HG02970 (cell line): ENCODE results near the gene MIEF1.
"Not testable (repeated sequence)": the region's sequence is repeated elsewhere in the genome, so short reads cannot be mapped to it uniquely, and the experiment has no call there.

Experiments
- ATAC-seq: cut with Tn5 transposase; IDR thresholded peaks from one replicate; pipeline ENCODE4 v1.9.1; 2021; ENCODE audit warnings: mild to moderate bottlenecking, moderate library complexity, moderate number of reproducible peaks; ENCODE audit not compliant: unreplicated experiment, low FRiP score

Gene MIEF1

GRCh38 chr22:39489094-39490068 lies 12.7 kb upstream of the MIEF1 start:
- no peak for ATAC-seq

GRCh38 chr22:39490135-39490798 lies 11.8 kb upstream of the MIEF1 start:
- no peak for ATAC-seq

GRCh38 chr22:39490966-39491680 lies 11.0 kb upstream of the MIEF1 start:
- no peak for ATAC-seq

GRCh38 chr22:39491696-39492095 lies 10.4 kb upstream of the MIEF1 start:
- ATAC-seq = no peak

- no peak for ATAC-seq
These were observed 9.9 kb upstream of the MIEF1 start for GRCh38 chr22:39492186-39492585.

- no peak for ATAC-seq
These were observed 8.3 kb upstream of the MIEF1 start for GRCh38 chr22:39493759-39494158.

- no peak for ATAC-seq
These were observed 7.5 kb upstream of the MIEF1 start for GRCh38 chr22:39494471-39495120.

GRCh38 chr22:39496131-39496838 lies 5.8 kb upstream of the MIEF1 start:
- ATAC-seq = no peak

GRCh38 chr22:39497429-39497828 lies 4.7 kb upstream of the MIEF1 start:
- no peak for ATAC-seq

- ATAC-seq = no peak
These were observed 3.7 kb upstream of the MIEF1 start for GRCh38 chr22:39498368-39498767.

- ATAC-seq = no peak
These were observed 3.3 kb upstream of the MIEF1 start for GRCh38 chr22:39498802-39499201.

GRCh38 chr22:39500101-39500500 lies 2.0 kb upstream of the MIEF1 start:
- ATAC-seq = no peak

GRCh38 chr22:39501644-39502108 lies 414 bp upstream of the MIEF1 start:
- ATAC-seq = no peak

- ATAC-seq = no peak
These were observed 809 bp downstream of the MIEF1 start for GRCh38 chr22:39502789-39503409.

- ATAC-seq = no peak
These were observed 1.5 kb downstream of the MIEF1 start for GRCh38 chr22:39503630-39504029.

GRCh38 chr22:39504071-39504470 lies 2.0 kb downstream of the MIEF1 start:
- ATAC-seq = no peak

GRCh38 chr22:39507021-39507420 lies 4.9 kb downstream of the MIEF1 start:
- ATAC-seq = not testable (repeated sequence)

- ATAC-seq = no peak
These were observed 6.3 kb downstream of the MIEF1 start for GRCh38 chr22:39508393-39508792.

- no peak for ATAC-seq
These were observed 8.5 kb downstream of the MIEF1 start for GRCh38 chr22:39510529-39511149.
